ENCODE measurements around the gene KANK2. TPM values are rescaled to one million over a fixed set of nuclear protein-coding genes. Genes with fewer than 3 reads are reported as not detected.

KANK2 gene
- total and polyA plus RNA-seq, 2 of the 13 experiments (the other 11 are each of a cell fraction or from before 2014, with no cell fraction given), result 5.7 to 12.9 TPM

GRCh38 chr19:11130824-11131455 is 66.4 kb downstream of the KANK2 start (continued):
- TF ChIP-seq ZHX1 (CRISPR knock-in tag; IDR thresholded peaks at IDR 0.05; ENCODE audit: low read depth), result peak; percentile 68
- no peak for TF ChIP-seq ZNF317 (CRISPR knock-in tag; IDR thresholded peaks at IDR 0.05)
- TF ChIP-seq, protein P1, sequence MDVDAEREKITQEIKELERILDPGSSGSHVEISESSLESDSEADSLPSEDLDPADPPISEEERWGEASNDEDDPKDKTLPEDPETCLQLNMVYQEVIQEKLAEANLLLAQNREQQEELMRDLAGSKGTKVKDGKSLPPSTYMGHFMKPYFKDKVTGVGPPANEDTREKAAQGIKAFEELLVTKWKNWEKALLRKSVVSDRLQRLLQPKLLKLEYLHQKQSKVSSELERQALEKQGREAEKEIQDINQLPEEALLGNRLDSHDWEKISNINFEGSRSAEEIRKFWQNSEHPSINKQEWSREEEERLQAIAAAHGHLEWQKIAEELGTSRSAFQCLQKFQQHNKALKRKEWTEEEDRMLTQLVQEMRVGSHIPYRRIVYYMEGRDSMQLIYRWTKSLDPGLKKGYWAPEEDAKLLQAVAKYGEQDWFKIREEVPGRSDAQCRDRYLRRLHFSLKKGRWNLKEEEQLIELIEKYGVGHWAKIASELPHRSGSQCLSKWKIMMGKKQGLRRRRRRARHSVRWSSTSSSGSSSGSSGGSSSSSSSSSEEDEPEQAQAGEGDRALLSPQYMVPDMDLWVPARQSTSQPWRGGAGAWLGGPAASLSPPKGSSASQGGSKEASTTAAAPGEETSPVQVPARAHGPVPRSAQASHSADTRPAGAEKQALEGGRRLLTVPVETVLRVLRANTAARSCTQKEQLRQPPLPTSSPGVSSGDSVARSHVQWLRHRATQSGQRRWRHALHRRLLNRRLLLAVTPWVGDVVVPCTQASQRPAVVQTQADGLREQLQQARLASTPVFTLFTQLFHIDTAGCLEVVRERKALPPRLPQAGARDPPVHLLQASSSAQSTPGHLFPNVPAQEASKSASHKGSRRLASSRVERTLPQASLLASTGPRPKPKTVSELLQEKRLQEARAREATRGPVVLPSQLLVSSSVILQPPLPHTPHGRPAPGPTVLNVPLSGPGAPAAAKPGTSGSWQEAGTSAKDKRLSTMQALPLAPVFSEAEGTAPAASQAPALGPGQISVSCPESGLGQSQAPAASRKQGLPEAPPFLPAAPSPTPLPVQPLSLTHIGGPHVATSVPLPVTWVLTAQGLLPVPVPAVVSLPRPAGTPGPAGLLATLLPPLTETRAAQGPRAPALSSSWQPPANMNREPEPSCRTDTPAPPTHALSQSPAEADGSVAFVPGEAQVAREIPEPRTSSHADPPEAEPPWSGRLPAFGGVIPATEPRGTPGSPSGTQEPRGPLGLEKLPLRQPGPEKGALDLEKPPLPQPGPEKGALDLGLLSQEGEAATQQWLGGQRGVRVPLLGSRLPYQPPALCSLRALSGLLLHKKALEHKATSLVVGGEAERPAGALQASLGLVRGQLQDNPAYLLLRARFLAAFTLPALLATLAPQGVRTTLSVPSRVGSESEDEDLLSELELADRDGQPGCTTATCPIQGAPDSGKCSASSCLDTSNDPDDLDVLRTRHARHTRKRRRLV (CRISPR knock-in tag; IDR thresholded peaks at IDR 0.05), result no peak
- TF ChIP-seq, protein P2, sequence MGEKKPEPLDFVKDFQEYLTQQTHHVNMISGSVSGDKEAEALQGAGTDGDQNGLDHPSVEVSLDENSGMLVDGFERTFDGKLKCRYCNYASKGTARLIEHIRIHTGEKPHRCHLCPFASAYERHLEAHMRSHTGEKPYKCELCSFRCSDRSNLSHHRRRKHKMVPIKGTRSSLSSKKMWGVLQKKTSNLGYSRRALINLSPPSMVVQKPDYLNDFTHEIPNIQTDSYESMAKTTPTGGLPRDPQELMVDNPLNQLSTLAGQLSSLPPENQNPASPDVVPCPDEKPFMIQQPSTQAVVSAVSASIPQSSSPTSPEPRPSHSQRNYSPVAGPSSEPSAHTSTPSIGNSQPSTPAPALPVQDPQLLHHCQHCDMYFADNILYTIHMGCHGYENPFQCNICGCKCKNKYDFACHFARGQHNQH (CRISPR knock-in tag; IDR thresholded peaks at IDR 0.05), result 0 out of 2 replicates have a peak, but pooled peaks have one; percentile 16
- TF ChIP-seq ZMYM2 (CRISPR knock-in tag; IDR thresholded peaks at IDR 0.05), result 0 out of 2 replicates have a peak, but pooled peaks have one; percentile 72
- TF ChIP-seq, protein P3, sequence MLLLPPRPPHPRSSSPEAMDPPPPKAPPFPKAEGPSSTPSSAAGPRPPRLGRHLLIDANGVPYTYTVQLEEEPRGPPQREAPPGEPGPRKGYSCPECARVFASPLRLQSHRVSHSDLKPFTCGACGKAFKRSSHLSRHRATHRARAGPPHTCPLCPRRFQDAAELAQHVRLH (CRISPR knock-in tag; IDR thresholded peaks at IDR 0.05; ENCODE audit: borderline replicate concordance, low read depth), result peak; percentile 45; the same call in 1 of the 2 replicates
- TF ChIP-seq THRA (CRISPR knock-in tag; IDR thresholded peaks at IDR 0.05; ENCODE audit: borderline replicate concordance), result no peak
- TF ChIP-seq MLLT10 (CRISPR knock-in tag; IDR thresholded peaks at IDR 0.05), result no peak
- no peak for TF ChIP-seq ZNF563 (CRISPR knock-in tag; IDR thresholded peaks at IDR 0.05)
- no peak for TF ChIP-seq ZNF781 (CRISPR knock-in tag; IDR thresholded peaks at IDR 0.05; ENCODE audit: borderline replicate concordance, not compliant biosample characterization)
- TF ChIP-seq MYC (CRISPR knock-in tag; IDR thresholded peaks at IDR 0.05; ENCODE audit: borderline replicate concordance), result peak; percentile 50; the same call in 1 of the 2 replicates
- no peak for TF ChIP-seq REXO4 (CRISPR knock-in tag; IDR thresholded peaks at IDR 0.05; ENCODE audit: borderline replicate concordance)
- TF ChIP-seq KLF15 (CRISPR knock-in tag; IDR thresholded peaks at IDR 0.05; ENCODE audit: borderline replicate concordance), result no peak
- TF ChIP-seq NCOA5 (CRISPR knock-in tag; IDR thresholded peaks at IDR 0.05), result no peak
- TF ChIP-seq, protein P4, sequence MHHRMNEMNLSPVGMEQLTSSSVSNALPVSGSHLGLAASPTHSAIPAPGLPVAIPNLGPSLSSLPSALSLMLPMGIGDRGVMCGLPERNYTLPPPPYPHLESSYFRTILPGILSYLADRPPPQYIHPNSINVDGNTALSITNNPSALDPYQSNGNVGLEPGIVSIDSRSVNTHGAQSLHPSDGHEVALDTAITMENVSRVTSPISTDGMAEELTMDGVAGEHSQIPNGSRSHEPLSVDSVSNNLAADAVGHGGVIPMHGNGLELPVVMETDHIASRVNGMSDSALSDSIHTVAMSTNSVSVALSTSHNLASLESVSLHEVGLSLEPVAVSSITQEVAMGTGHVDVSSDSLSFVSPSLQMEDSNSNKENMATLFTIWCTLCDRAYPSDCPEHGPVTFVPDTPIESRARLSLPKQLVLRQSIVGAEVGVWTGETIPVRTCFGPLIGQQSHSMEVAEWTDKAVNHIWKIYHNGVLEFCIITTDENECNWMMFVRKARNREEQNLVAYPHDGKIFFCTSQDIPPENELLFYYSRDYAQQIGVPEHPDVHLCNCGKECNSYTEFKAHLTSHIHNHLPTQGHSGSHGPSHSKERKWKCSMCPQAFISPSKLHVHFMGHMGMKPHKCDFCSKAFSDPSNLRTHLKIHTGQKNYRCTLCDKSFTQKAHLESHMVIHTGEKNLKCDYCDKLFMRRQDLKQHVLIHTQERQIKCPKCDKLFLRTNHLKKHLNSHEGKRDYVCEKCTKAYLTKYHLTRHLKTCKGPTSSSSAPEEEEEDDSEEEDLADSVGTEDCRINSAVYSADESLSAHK (CRISPR knock-in tag; IDR thresholded peaks at IDR 0.05; ENCODE audit: borderline replicate concordance), result no peak

Measured in HepG2 (cell line).